Chondrocyte (in vitro differentiated cells): ENCODE data around the gene CHRNG. TPM values are rescaled to one million over a fixed set of nuclear protein-coding genes. Genes with fewer than 3 reads are reported as not detected.

Source experiments
- DNase-seq: peaks from one replicate; pipeline ENCODE4 v3.0.0; 2021; ENCODE audit warnings: mixed read lengths, low spot score
- H3K27ac Mint-ChIP-seq: one replicate; pipeline ENCODE4 v1.8.0; 2021; ENCODE audit warnings: mild to moderate bottlenecking, moderate library complexity, mixed read lengths; ENCODE audit not compliant: unreplicated experiment
- H3K27me3 Mint-ChIP-seq: 2 replicates; pipeline ENCODE4 v1.8.0; 2021; ENCODE audit warnings: low read depth, mixed read lengths
- H3K36me3 Mint-ChIP-seq: 2 replicates; pipeline ENCODE4 v1.8.0; 2021; ENCODE audit warnings: low read depth, mixed read lengths
- H3K4me1 Mint-ChIP-seq: 2 replicates; pipeline ENCODE4 v1.8.0; 2021; ENCODE audit warnings: low read depth, mild to moderate bottlenecking, mixed read lengths
- H3K4me3 Mint-ChIP-seq: one replicate; pipeline ENCODE4 v1.8.0; 2021; ENCODE audit warnings: mild to moderate bottlenecking, moderate library complexity, mixed read lengths; ENCODE audit not compliant: unreplicated experiment
- H3K9me3 Mint-ChIP-seq: 2 replicates; pipeline ENCODE4 v1.8.0; 2021; ENCODE audit warnings: low read depth, mixed read lengths
- CTCF ChIP-seq: fragments of 200-600 bp; sonication (generic); IDR thresholded peaks from 2 replicates; pipeline ENCODE4 v1.5.0; 2021; ENCODE audit warnings: antibody characterized with exemption, mild to moderate bottlenecking, moderate library complexity
- total RNA-seq: library from RNA; stranded (reverse); gene quantifications from 3 replicates; pipeline ENCODE4 v1.2.1, GENCODE V29; 2021

Gene CHRNG
- total RNA-seq, 1 donor from 2014 or later: not detected

- Mint-ChIP-seq H3K4me3 (no peak overlapping the region), H3K36me3 (no peaks in the 10 kb centered on the region), H3K27ac (no peak overlapping the region), H3K9me3 (no peaks in the 10 kb centered on the region), H3K27me3 (peaks cover 50% of the 10 kb centered on the region), H3K4me1 (peaks cover 2% of the 10 kb centered on the region)
- no peak for TF ChIP-seq CTCF
- DNase-seq: no peak
Observed at GRCh38 chr2:232516551-232516950, 22.9 kb upstream of the CHRNG start.

GRCh38 chr2:232518844-232519243 is 20.6 kb upstream of the CHRNG start:
- H3K36me3 Mint-ChIP-seq: no peaks in the 10 kb centered on the region
- DNase-seq: no peak
- H3K27me3 Mint-ChIP-seq: peaks cover 44% of the 10 kb centered on the region
- no peaks in the 10 kb centered on the region for H3K9me3 Mint-ChIP-seq
- no peak for TF ChIP-seq CTCF
- H3K27ac Mint-ChIP-seq: no peak overlapping the region
- peaks cover 2% of the 10 kb centered on the region for H3K4me1 Mint-ChIP-seq
- H3K4me3 Mint-ChIP-seq: no peak overlapping the region

- Mint-ChIP-seq H3K36me3 (no peaks in the 10 kb centered on the region), H3K9me3 (no peaks in the 10 kb centered on the region), H3K27ac (no peak within 1 kb of the TSS), H3K4me3 (no peak within 1 kb of the TSS), H3K27me3 (peaks cover 43% of the 10 kb centered on the region), H3K4me1 (peaks cover 7% of the 10 kb centered on the region)
- no peak for TF ChIP-seq CTCF
- DNase-seq: no peak
Observed at GRCh38 chr2:232519581-232520438, 19.7 kb upstream of the CHRNG start, which contains the start of gene PRSS56. Gene PRSS56, plus strand, starts transcription at chr2:232520388. Its CDS starts 211 bp downstream, at chr2:232520599.

- no peak for TF ChIP-seq CTCF
- no peaks in the 10 kb centered on the region for H3K36me3 Mint-ChIP-seq
- H3K9me3 Mint-ChIP-seq: no peaks in the 10 kb centered on the region
- no peak overlapping the region for H3K4me3 Mint-ChIP-seq
- H3K27me3 Mint-ChIP-seq: peaks cover 40% of the 10 kb centered on the region
- H3K27ac Mint-ChIP-seq: no peak overlapping the region
- H3K4me1 Mint-ChIP-seq: peaks cover 7% of the 10 kb centered on the region
- DNase-seq: no peak
Observed at GRCh38 chr2:232520489-232520888, 19.0 kb upstream of the CHRNG start.

GRCh38 chr2:232521098-232521497 is 18.4 kb upstream of the CHRNG start:
- no peak for DNase-seq
- Mint-ChIP-seq H3K4me3 (no peak overlapping the region), H3K27me3 (peaks cover 37% of the 10 kb centered on the region), H3K4me1 (peaks cover 7% of the 10 kb centered on the region), H3K36me3 (no peaks in the 10 kb centered on the region), H3K27ac (no peak overlapping the region), H3K9me3 (no peaks in the 10 kb centered on the region)
- no peak for TF ChIP-seq CTCF
